ENCODE measurements around the gene GLTPD2. TPM values are rescaled to one million over a fixed set of nuclear protein-coding genes. Genes with fewer than 3 reads are reported as not detected.

The GLTPD2 gene
- total RNA-seq, 1 experiment from 2014 or later: not detected

DNA sequence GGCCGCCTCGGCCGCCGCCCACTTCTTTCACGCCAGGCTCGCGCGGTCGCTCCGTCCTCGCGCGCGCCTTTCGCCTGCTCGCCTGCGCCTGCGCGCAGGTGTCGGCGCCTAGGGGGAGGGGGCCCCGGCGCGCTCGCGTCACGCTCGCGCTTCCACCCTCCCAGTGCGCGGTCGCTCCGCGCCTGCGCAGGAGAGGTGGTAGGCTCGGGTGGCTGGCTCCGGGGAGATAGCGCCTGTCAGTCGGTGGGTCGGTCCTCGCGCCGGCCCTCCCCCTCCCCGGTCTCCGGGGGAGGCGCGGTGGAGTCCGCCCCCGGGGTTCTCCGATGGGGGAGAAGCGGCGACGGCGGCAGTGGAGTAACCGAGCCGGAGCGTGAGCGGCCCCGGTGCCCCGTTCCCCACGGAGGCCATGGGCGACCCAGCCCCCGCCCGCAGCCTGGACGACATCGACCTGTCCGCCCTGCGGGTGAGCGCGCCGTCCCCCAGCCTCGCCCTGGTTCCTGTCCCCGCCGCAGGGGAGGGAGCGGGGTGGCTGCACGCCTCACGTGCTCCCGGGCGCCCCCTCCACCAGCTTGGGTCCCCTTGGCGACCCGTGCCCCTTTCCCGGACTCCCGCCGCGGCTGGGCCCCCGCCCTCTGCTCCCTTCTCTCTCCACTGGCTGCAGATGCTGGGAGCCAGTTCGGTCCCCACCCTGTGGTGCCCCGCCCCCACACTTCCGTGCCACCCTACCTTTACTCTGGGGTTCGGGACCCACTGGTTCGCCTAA lies 44.6 kb downstream of the GLTPD2 start, which contains the start of gene MINK1:
MINK1 (plus strand) TSS at position 163 of the 763 bp plus-strand sequence; CDS start at position 407, 244 bp downstream.
- WGBS (ENCODE audit: extremely low coverage, insufficient read length, low lambda C conversion rate): no CpG with 5 or more reads among the region's 91 CpGs

More for the DNA sequence above, 44.6 kb downstream of the GLTPD2 start, which contains the start of gene MINK1:
- Histone ChIP-seq H2AK5ac (ENCODE audit: insufficient read length, low read length) (no peak within 1 kb of the TSS), H3K14ac (ENCODE audit: insufficient read depth, low read length) (no peak within 1 kb of the TSS), H3K4me1 (ENCODE audit: insufficient read depth, low read length) (no peaks in the 10 kb centered on the region; the same call in 1 of the 2 replicates), H2BK20ac (ENCODE audit: low read depth, low read length, poor library complexity, severe bottlenecking) (no peak within 1 kb of the TSS), H3K23me2 (ENCODE audit: insufficient read length, low read depth, low read length, poor library complexity, severe bottlenecking) (peaks cover 7% of the 10 kb centered on the region), H2BK15ac (ENCODE audit: low read depth, low read length) (no peak within 1 kb of the TSS), H4K20me1 (ENCODE audit: control insufficient read depth, insufficient read depth, insufficient read length) (no peaks in the 10 kb centered on the region), H2BK5ac (ENCODE audit: insufficient read length, low read length) (no peak within 1 kb of the TSS), H3K56ac (ENCODE audit: insufficient read length, low read depth, low read length) (no peak within 1 kb of the TSS), H4K5ac (ENCODE audit: insufficient read length, low read depth, low read length) (no peak within 1 kb of the TSS), H2BK120ac (ENCODE audit: low read depth, low read length, poor library complexity, severe bottlenecking) (no peak within 1 kb of the TSS), H3T11ph (ENCODE audit: low read length) (no peak within 1 kb of the TSS), H2AFZ (ENCODE audit: low read length) (no peak within 1 kb of the TSS), H3K79me1 (ENCODE audit: insufficient read depth, low read depth, low read length, poor library complexity, severe bottlenecking) (peaks cover 7% of the 10 kb centered on the region), H3K4me2 (ENCODE audit: insufficient read depth, insufficient read length, low read length) (peak within 1 kb of the TSS; percentile 83), H3K23ac (ENCODE audit: insufficient read length, low read depth, low read length) (no peak within 1 kb of the TSS), H3K27ac (ENCODE audit: insufficient read length, low read depth, low read length) (no peak within 1 kb of the TSS), H3K9me3 (ENCODE audit: control insufficient read depth, low read depth, low read length) (no peaks in the 10 kb centered on the region), H3K27me3 (ENCODE audit: insufficient read depth, low read length) (no peaks in the 10 kb centered on the region), H3K4ac (ENCODE audit: low read depth, low read length) (no peak within 1 kb of the TSS), H3K9ac (ENCODE audit: extremely low read depth, insufficient read length, low read length) (peak within 1 kb of the TSS; percentile 42), H4K91ac (ENCODE audit: insufficient read length, low read depth, low read length) (no peak within 1 kb of the TSS), H3K18ac (ENCODE audit: insufficient read length, low read depth, low read length) (no peak within 1 kb of the TSS), H3K79me2 (ENCODE audit: insufficient read depth, low read length) (peaks cover 8% of the 10 kb centered on the region; the same call in 1 of the 2 replicates), H4K8ac (replicated peaks; ENCODE audit: insufficient read length, low read depth, low read length) (no peak within 1 kb of the TSS), H2BK12ac (ENCODE audit: insufficient read length, low read depth, low read length) (no peak within 1 kb of the TSS)
- Mint-ChIP-seq H3K4me1 (peaks cover 18 to 20% of the 10 kb centered on the region in 2 experiments), H3K9me3 (no peaks in the 10 kb centered on the region), H3K36me3 (ENCODE audit: insufficient read depth in 1 of 3, low read depth in 3 of 3) (peaks cover 0 to 8% (median 0%) of the 10 kb centered on the region in 3 experiments; a peak in 2 of 7 replicates), H3K27ac (peak within 1 kb of the TSS; percentile 70 to 97 (median 96)), H3K27me3 (ENCODE audit: low read depth) (no peaks in the 10 kb centered on the region), H3K4me3 (peak within 1 kb of the TSS; percentile 82 to 92)
- TF ChIP-seq, protein P1, sequence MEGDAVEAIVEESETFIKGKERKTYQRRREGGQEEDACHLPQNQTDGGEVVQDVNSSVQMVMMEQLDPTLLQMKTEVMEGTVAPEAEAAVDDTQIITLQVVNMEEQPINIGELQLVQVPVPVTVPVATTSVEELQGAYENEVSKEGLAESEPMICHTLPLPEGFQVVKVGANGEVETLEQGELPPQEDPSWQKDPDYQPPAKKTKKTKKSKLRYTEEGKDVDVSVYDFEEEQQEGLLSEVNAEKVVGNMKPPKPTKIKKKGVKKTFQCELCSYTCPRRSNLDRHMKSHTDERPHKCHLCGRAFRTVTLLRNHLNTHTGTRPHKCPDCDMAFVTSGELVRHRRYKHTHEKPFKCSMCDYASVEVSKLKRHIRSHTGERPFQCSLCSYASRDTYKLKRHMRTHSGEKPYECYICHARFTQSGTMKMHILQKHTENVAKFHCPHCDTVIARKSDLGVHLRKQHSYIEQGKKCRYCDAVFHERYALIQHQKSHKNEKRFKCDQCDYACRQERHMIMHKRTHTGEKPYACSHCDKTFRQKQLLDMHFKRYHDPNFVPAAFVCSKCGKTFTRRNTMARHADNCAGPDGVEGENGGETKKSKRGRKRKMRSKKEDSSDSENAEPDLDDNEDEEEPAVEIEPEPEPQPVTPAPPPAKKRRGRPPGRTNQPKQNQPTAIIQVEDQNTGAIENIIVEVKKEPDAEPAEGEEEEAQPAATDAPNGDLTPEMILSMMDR (conservative IDR thresholded peaks at IDR 0.05): no peak
- DNase-seq: peak; percentile 89
